Panc1 (cell line): ENCODE measurements around the gene COL6A2. TPM values are rescaled to one million over a fixed set of nuclear protein-coding genes. Genes with fewer than 3 reads are reported as not detected.

Experiments
- ATAC-seq: fragments of 200-7000 bp; cut with Tn5 transposase; 2 replicates; pipeline ENCODE4 v1.9.1; 2020; ENCODE audit warnings: mild to moderate bottlenecking, moderate library complexity
- BruUV-seq: library from RNA; stranded (reverse); fragments of 400-500 nt; replicated peaks from 2 replicates; lab custom pipeline; 2021; lab: Mats Ljungman, UMichigan
- CTCF ChIA-PET: fragments of 300-600 bp; sonication (Branson Sonifier 250); formaldehyde crosslinking; loops from one replicate; lab custom pipeline; 2022; ENCODE audit warnings: antibody characterized with exemption; lab: Charles Lee
- POLR2A ChIA-PET: fragments of 300-600 bp; sonication (Branson Sonifier 250); formaldehyde crosslinking; loops from one replicate; lab custom pipeline; 2022; ENCODE audit warnings: antibody characterized with exemption; lab: Charles Lee
- DNase-seq: peaks from one replicate; pipeline ENCODE4 v3.0.0-alpha.2; 2010; ENCODE audit warnings: low read depth, low spot score
- H3K27ac ChIP-seq: 2 replicates; pipeline ENCODE4 v1.5.1; 2011; ENCODE audit warnings: mild to moderate bottlenecking, low read length, inconsistent platforms
- H3K27me3 ChIP-seq: fragments of 200-500 bp; sonication (Bioruptor generic); 2 replicates; pipeline ENCODE4 v1.6.0; 2014; ENCODE audit warnings: low read length, inconsistent platforms; ENCODE audit not compliant: control insufficient read depth, insufficient read depth
- H3K36me3 ChIP-seq: fragments of 200-500 bp; sonication (Bioruptor generic); 2 replicates; pipeline ENCODE4 v1.5.1; 2014; ENCODE audit warnings: inconsistent platforms, mild to moderate bottlenecking, low read length, moderate library complexity; ENCODE audit not compliant: control insufficient read depth, insufficient read depth
- H3K4me1 ChIP-seq: 2 replicates; pipeline ENCODE4 v1.5.1; 2011; ENCODE audit warnings: inconsistent platforms, mild to moderate bottlenecking, low read length, moderate library complexity; ENCODE audit not compliant: control insufficient read depth, insufficient read depth
- H3K4me3 ChIP-seq, 2 experiments: 2 replicates each; pipeline ENCODE4 v1.5.1; 2011 to 2012; ENCODE audit warnings: low read depth in 2 of 2, low read length in 2 of 2, mild to moderate bottlenecking in 2 of 2, inconsistent platforms in 1 of 2, moderate library complexity in 1 of 2
- H3K9me3 ChIP-seq: fragments of 200-500 bp; sonication (Bioruptor generic); 2 replicates; pipeline ENCODE4 v1.5.1; 2014; ENCODE audit warnings: low read depth, mild to moderate bottlenecking, inconsistent platforms, low read length, moderate library complexity; ENCODE audit not compliant: control insufficient read depth, insufficient read depth
- CTCF ChIP-seq: fragments of 450-650 bp; IDR thresholded peaks from 2 replicates; pipeline ENCODE4 v1.5.1; 2017; ENCODE audit warnings: mild to moderate bottlenecking
- POLR2AphosphoS5 ChIP-seq: IDR thresholded peaks from 2 replicates; pipeline ENCODE4 v1.6.1; 2012; ENCODE audit warnings: mild to moderate bottlenecking, low read depth, low read length, moderate library complexity
- REST ChIP-seq, 2 experiments: IDR thresholded peaks; 2 replicates each; pipeline ENCODE4 v1.6.1; 2011 to 2012; ENCODE audit warnings: low read depth in 2 of 2, control low read depth in 1 of 2, low read length in 1 of 2, mild to moderate bottlenecking in 1 of 2, moderate library complexity in 1 of 2; ENCODE audit not compliant: insufficient read depth in 1 of 2
- SIN3A ChIP-seq: IDR thresholded peaks from 2 replicates; pipeline ENCODE4 v1.6.1; 2012; ENCODE audit warnings: low read depth, mild to moderate bottlenecking, low read length, moderate library complexity, borderline replicate concordance; ENCODE audit not compliant: insufficient read depth
- TCF7L2 ChIP-seq: IDR thresholded peaks from 2 replicates; pipeline ENCODE4 v1.6.1; 2011; ENCODE audit warnings: mild to moderate bottlenecking, low read depth, low read length, inconsistent platforms
- in situ Hi-C: cut with HindIII; loops from 2 replicates; pipeline ENCODE4 v1.10.0; 2016; ENCODE audit warnings: low sequenced_read_pairs, low pct_unique_long_range_greater_than_20kb
- intact Hi-C: fragments of 100-400 bp; cut with micrococcal nuclease; formaldehyde crosslinking; loops from one replicate; pipeline ENCODE4 v1.10.0; 2022; ENCODE audit not compliant: unreplicated experiment
- total RNA-seq: library from RNA; stranded (reverse); gene quantifications from one replicate; pipeline ENCODE4 v1.2.1, GENCODE V29; 2021; ENCODE audit not compliant: unreplicated experiment

Gene COL6A2
- total RNA-seq, 1 experiment from 2014 or later = 29.9 TPM

- intact Hi-C loops (no loop called here), in situ Hi-C loops (no loop called here)
- no peaks in the 10 kb centered on the region for H3K9me3 ChIP-seq
- H3K4me3 ChIP-seq = no peak overlapping the region
- POLR2A ChIA-PET = no interaction called here
- H3K27me3 ChIP-seq = no peaks in the 10 kb centered on the region
- no peak for DNase-seq
- no peaks in the 10 kb centered on the region for H3K36me3 ChIP-seq
- no peaks in the 10 kb centered on the region for H3K4me1 ChIP-seq
- TF ChIP-seq POLR2AphosphoS5 (no peak), TCF7L2 (no peak), CTCF (no peak), REST (IDR thresholded peaks at IDR 0.05; ENCODE audit: insufficient read depth in 1 of 2, low read depth in 2 of 2, low read length in 1 of 2) (no peak), SIN3A (no peak)
- CTCF ChIA-PET = no interaction called here
- ATAC-seq = no peak
- no TSS peak for BruUV-seq
- no peak overlapping the region for H3K27ac ChIP-seq
These were observed 61.5 kb downstream of the COL6A2 start for GRCh38 chr21:46159390-46159789.

GRCh38 chr21:46159841-46160656 is 62.1 kb downstream of the COL6A2 start:
- POLR2A ChIA-PET = no interaction called here
- no peaks in the 10 kb centered on the region for H3K36me3 ChIP-seq
- BruUV-seq = no TSS peak
- H3K4me3 ChIP-seq = no peak overlapping the region
- H3K9me3 ChIP-seq = no peaks in the 10 kb centered on the region
- intact Hi-C loops = no loop called here
- no peak overlapping the region for H3K27ac ChIP-seq
- in situ Hi-C loops = no loop called here
- TF ChIP-seq SIN3A = no peak
- TF ChIP-seq TCF7L2 = no peak
- no peaks in the 10 kb centered on the region for H3K4me1 ChIP-seq
- no peaks in the 10 kb centered on the region for H3K27me3 ChIP-seq
- ATAC-seq = no peak
- CTCF ChIA-PET = no interaction called here
- DNase-seq = no peak

- in situ Hi-C loops (no loop called here), intact Hi-C loops (no loop called here)
- H3K36me3 ChIP-seq = no peaks in the 10 kb centered on the region
- no TSS peak for BruUV-seq
- no peak for DNase-seq
- TF ChIP-seq CTCF (no peak), TCF7L2 (no peak)
- ChIA-PET CTCF (no interaction called here), POLR2A (no interaction called here)
- H3K4me3 ChIP-seq = no peak overlapping the region
- no peaks in the 10 kb centered on the region for H3K9me3 ChIP-seq
- ATAC-seq = no peak
- no peaks in the 10 kb centered on the region for H3K4me1 ChIP-seq
- H3K27me3 ChIP-seq = no peaks in the 10 kb centered on the region
- no peak overlapping the region for H3K27ac ChIP-seq
These were observed 62.7 kb downstream of the COL6A2 start for GRCh38 chr21:46160657-46160906.
